AG20443 (cell line): ENCODE measurements around the gene CEP104.
A peak's percentile ranks its signal among the peaks of the same experiment; 100 is the strongest.

ENCODE experiments used
- DNase-seq: peaks from one replicate; pipeline ENCODE4 v3.0.0; 2012; ENCODE audit warnings: low spot score, mixed read lengths

The CEP104 gene

DNA sequence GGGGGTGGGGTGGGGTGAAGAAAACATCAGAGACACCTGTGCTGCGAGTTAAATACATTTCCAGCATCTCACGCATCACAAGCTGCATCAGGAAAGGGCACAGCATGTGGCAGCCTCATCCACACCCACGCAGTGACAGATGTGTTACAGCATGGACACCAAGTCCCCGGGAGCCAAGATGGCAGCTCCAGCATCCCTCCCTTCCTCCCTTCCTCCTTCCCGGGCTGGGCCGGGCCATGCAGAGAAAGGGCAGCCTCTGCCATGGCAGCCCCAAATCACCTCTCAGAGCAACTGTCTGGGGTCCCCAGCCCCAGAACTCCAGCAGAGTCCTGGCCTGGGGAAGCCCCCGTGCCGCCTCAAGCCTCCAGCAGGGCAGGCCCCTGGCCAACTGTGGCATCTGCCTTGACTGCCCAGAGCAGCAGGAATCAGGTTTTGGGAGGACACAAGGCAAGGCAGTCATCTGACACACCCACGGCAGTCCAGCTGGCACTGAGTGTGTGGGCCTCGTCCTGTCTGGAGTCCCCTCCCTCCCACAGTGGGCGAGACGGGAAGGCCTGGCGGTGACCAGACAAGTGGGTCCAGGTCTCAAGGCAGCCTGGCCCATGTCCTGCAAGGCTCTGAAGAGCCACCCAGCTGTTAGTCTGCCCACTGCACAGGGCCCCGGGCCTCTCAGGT, 78.3 kb downstream of the CEP104 start:
- DNase-seq: no peak

GRCh38 chr1:3777647-3778589, 79.1 kb downstream of the CEP104 start:
- DNase-seq: no peak

- DNase-seq: no peak
Measured at GRCh38 chr1:3777078-3777547, 79.9 kb downstream of the CEP104 start.

GRCh38 chr1:3776231-3776961, 80.6 kb downstream of the CEP104 start:
- DNase-seq: no peak

- peak; percentile 66 for DNase-seq
Measured at GRCh38 chr1:3775490-3776230, 81.4 kb downstream of the CEP104 start.

DNA sequence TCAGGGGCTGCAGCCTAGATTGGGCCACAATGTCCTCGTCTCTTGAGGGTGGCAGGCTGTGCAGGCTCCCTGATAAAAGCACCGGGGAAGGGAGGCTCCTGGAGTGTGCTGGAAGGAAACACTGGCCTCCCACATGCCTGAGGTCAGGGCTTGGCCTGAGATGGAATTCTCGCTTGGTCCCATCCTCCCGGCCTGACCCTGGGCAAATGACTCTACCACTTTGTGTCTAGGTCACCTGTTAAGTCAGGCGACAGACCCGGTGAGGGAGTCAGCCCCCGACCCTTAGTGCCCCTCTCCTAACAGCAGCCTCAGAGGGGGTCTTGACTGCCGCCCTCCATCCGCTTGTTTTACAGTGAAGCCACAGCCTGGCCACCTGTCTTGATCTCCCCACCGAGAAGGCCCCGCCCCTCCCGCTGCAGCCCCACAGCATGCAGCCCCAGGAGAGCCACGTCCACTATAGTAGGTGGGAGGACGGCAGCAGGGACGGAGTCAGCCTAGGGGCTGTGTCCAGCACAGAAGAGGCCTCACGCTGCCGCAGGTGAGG, 82.0 kb downstream of the CEP104 start:
- DNase-seq: peak; percentile 75

- no peak for DNase-seq
Measured at GRCh38 chr1:3774276-3774945, 82.6 kb downstream of the CEP104 start.

DNA sequence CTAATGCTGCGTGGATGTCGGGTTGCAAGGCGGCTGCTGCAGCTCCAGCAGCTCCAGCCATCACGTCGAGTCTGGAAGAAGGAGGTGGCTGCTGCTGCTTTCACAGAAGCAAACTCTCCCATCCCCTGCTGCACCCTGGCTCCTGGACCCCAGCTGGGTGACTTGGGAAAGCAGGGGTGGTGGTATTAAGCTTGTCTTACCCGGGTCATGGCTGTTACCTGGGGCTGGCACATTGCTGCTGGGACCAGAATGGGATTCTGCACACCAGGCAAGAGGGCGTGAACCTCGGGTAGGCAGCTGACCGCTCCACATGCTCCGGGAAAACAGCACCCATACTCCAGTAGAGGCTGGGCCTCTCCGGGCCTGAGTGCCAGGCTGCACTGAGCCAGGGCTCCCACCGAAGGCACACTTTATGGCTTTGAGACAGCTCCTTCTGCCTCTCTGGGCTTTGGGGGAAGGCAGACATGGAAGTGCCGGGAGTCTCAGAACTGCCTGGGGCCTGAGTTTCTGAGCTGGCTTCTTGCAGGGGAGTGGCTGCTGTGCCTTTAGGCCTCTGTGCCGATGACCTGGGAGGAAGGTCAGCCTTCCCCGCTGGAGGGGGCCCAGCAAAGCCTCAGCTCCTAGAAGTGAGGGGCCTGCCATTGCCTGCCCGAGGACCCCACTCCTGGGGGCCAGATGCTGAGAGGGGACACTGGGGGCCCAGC, 83.3 kb downstream of the CEP104 start:
- DNase-seq: no peak

DNA sequence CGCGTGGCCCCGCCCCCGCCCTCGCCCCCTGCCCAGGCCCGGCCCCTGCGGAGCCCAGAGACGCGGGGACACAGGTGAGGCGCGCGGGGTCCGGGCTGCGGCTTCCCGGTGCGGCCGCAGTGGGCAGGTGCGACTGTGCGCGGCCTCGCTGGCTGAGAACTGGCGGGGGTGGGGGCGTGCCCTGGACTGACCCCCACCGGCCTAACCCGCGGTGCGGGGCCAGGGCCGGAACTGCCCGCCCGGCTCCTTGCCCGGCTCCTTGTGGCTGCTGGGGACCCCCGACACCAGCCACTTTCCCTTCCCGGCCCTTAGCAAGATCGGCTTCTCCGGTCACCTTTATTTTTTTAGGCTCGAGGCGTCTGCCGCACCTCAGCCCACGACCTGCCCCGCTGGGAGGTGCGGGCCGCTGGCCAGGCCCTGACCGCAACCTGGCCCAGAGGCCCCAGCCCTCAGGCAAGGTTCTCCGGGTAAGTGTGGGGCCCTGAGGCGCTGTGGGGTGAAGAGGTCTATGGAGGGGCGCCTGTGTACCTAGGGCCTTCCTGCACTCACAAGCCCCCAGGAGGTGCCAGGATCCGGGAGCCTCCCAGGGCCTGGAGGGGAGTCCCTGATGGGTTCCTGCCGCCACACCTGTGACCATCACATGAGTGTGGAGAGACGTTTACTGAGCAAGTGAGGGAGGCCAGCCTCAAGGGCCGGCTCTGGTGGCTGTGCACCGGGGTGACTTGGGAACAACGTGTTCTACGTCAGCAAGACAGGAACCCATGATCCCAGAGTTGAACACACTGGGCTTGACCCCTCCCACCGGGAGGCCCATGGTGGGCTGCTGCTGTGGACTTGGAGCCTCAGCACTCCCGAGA, 84.1 kb downstream of the CEP104 start, which contains the start of gene SMIM1:
Gene SMIM1, plus strand, starts transcription at position 35 of the 857 bp plus-strand sequence. CDS start 2,625 bp downstream, outside the sequence.
- no peak for DNase-seq

DNA sequence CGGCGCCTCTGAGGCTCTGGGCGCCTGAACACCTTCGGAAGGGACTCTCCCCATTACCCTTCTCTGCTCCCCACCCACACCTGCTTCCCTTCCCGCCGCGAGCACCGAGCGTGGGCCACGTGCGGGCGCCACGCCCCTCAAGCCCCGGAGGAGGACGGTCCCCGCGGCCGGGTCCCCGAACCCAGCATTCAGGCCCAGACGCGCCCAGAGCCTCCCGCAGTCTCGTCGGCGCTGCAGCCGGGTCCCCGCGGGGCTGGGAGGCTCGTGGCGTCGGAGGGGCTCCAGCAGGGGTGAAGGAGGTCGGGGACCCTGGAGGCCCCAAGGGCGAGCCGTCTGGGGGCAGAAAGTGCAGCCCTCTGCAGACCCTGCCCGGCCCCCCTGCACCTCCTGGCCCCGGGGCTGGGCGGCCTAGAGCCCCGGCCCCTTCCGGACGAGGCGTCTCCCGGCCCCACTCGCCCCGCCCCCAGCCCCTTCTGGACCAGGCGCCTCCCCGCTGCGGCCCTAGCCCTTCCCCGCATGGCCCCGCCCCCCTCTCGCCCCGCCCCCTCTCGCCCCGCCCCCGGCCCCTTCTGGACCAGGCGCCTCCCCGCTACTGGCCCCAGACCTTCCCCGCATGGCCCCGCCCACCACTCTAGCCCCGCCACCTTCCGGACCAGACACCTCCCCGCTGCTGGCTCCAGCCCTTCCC, 84.8 kb downstream of the CEP104 start:
- DNase-seq: peak; percentile 96

GRCh38 chr1:3771108-3772026, 85.6 kb downstream of the CEP104 start:
- DNase-seq: no peak

DNA sequence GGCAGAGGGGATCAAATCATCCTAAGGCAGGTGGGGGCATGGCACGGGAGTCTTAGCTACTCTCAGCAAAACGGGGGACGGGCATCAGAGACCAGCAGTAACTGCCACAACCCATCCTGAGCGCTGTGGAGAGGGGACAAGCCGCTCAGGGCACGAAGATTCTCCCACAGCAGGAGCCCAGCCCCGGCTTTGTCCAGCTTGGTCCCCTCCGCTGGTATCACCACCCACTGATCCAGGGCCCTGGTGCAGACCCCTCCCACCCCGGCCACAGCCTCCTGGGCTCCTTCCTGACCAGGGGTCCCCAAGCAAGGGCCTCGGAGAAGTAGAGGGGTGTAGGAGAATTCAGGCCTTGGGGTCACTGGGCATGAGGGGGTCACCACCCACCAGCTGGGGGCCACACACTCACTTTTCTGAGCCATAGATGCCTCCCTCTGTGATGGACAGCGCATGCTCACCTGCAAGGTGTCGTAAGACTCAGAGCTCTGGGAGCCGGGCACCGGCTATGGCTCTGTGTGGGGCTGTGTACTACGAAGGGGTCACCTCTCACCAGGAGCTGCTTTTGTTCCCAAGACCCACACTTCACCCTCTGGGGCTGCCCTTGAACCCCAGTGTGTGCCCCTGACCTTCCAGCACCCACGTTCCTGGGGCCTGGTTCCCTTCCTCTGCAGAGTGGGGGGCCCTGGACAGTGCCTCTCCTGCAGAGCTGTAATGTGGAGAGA, 86.8 kb downstream of the CEP104 start:
- DNase-seq: no peak

GRCh38 chr1:3768811-3769390, 88.1 kb downstream of the CEP104 start:
- DNase-seq: no peak

DNA sequence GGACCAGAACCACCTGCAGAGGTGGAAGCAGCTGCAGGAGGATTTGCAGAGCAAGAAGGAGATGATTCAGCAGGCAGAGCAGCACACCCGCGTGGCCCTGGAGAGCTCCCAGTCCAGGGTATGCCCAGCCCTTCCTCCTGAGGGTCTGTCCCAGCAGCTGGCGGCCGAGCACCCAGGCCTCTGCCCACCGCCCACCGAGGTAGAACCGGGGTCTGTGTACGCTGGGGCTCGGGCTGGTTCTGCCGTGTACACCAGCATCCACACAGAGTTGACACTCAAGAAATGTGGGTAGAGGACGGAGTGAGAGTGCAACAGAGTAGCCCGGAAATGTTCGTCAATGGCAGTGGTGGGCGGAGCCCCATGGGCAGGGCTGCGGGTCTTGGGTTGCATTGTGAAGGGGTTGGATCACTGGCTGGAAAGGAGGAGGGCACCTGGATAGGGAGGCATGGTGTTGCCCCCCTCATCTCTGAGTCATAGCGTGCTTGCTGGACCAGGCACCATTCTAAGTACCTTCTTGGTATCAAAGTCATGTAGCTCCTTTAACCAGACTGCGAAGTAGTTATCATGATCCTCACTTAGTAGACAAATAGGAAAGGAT, 89.6 kb downstream of the CEP104 start:
- DNase-seq: no peak

GRCh38 chr1:3763351-3764125, 93.5 kb downstream of the CEP104 start:
- DNase-seq: no peak
